A549 (cell line): ENCODE data around the gene NGB. TPM values are rescaled to one million over a fixed set of nuclear protein-coding genes. Genes with fewer than 3 reads are reported as not detected.

Source experiments
- ATAC-seq, 2 experiments: fragments of 200-7000 bp in 1 of 2; fragments of >200 bp in 1 of 2; cut with Nextera tagmentation in 1 of 2; cut with Tn5 transposase in 1 of 2; 3 replicates each; pipeline versions ENCODE4 v1.8.0 to v1.9.1; 2018 to 2020; ENCODE audit warnings: mild to moderate bottlenecking in 1 of 2, moderate library complexity in 1 of 2
- CTCF ChIA-PET: fragments of 300-600 bp; sonication (Branson Sonifier 250); formaldehyde crosslinking; extraction: SDS; loops from one replicate; lab custom pipeline; 2021; ENCODE audit warnings: antibody characterized with exemption, inconsistent platforms; lab: Yijun Ruan, JAX
- POLR2A ChIA-PET: fragments of 350-600 bp; formaldehyde crosslinking; extraction: SDS; loops from one replicate; lab custom pipeline; 2021; ENCODE audit warnings: antibody characterized with exemption, inconsistent platforms; lab: Yijun Ruan, JAX
- DNase-seq, 2 experiments: peaks; one replicate each; pipeline versions ENCODE4 v3.0.0 to v3.0.0-alpha.2; 2011 to 2016; ENCODE audit warnings: low read depth in 1 of 2, low spot score in 1 of 2
- FAIRE-seq: peaks from 2 replicates; lab custom pipeline; 2011; peaks lifted over from hg19 to GRCh38; lab: Jason Lieb, UNC
- H3K27ac ChIP-seq, 2 experiments: fragments of >200 bp; sonication (Bioruptor Twin); formaldehyde crosslinking; 3 replicates each; pipeline ENCODE4 v1.5.1; 2016 to 2017
- H3K4me1 ChIP-seq: fragments of >200 bp; sonication (Bioruptor Twin); formaldehyde crosslinking; 3 replicates; pipeline ENCODE4 v1.6.1; 2016
- H3K4me2 ChIP-seq: fragments of >200 bp; sonication (Bioruptor Twin); formaldehyde crosslinking; 3 replicates; pipeline ENCODE4 v1.6.1; 2016
- H3K4me3 ChIP-seq: fragments of >200 bp; sonication (Bioruptor Twin); formaldehyde crosslinking; 3 replicates; pipeline ENCODE4 v1.5.1; 2016
- H3K9me3 ChIP-seq: fragments of >200 bp; sonication (Bioruptor Twin); formaldehyde crosslinking; 3 replicates; pipeline ENCODE4 v1.6.1; 2016
- CBX2 ChIP-seq: fragments of 200-600 bp; sonication (generic); IDR thresholded peaks from 2 replicates; pipeline ENCODE4 v1.6.1; 2016; ENCODE audit warnings: low read depth, mild to moderate bottlenecking, borderline replicate concordance
- CEBPB ChIP-seq, 2 experiments: fragments of >200 bp in 1 of 2; sonication (Bioruptor Twin) in 1 of 2; formaldehyde crosslinking in 1 of 2; IDR thresholded peaks; 2 replicates each; pipeline ENCODE4 v1.6.1; 2012 to 2016
- EHF ChIP-seq: fragments of 250-450 bp; sonication (Bioruptor Pico); IDR thresholded peaks from 2 replicates; pipeline ENCODE4 v1.5.0; 2020; ENCODE audit warnings: mild to moderate bottlenecking
- EHMT2 ChIP-seq: fragments of 200-600 bp; sonication (generic); IDR thresholded peaks from 2 replicates; pipeline ENCODE4 v1.6.1; 2016; ENCODE audit warnings: antibody characterized with exemption, low read depth, mild to moderate bottlenecking, moderate library complexity
- ESRRA ChIP-seq: fragments of 150-350 bp; IDR thresholded peaks from 2 replicates; pipeline ENCODE4 v1.6.1; 2014; ENCODE audit warnings: mild to moderate bottlenecking, low read length, borderline replicate concordance
- GATA3 ChIP-seq: IDR thresholded peaks from 2 replicates; pipeline ENCODE4 v1.6.1; 2012; ENCODE audit warnings: borderline replicate concordance
- HEYL ChIP-seq: fragments of 250-450 bp; sonication (Bioruptor Pico); IDR thresholded peaks from 2 replicates; pipeline ENCODE4 v1.8.0; 2021; ENCODE audit warnings: mild to moderate bottlenecking, moderate library complexity
- HOXB5 ChIP-seq: fragments of 250-450 bp; sonication (Bioruptor Pico); IDR thresholded peaks from 2 replicates; pipeline ENCODE4 v1.5.0; 2020; ENCODE audit warnings: mild to moderate bottlenecking, moderate library complexity
- JUNB ChIP-seq: fragments of >200 bp; sonication (Bioruptor Twin); formaldehyde crosslinking; IDR thresholded peaks from 2 replicates; pipeline ENCODE4 v1.6.1; 2016
- KDM5A ChIP-seq: fragments of 200-600 bp; sonication (generic); IDR thresholded peaks from 2 replicates; pipeline ENCODE4 v1.6.1; 2016; ENCODE audit warnings: antibody characterized with exemption, mild to moderate bottlenecking
- MAZ ChIP-seq: fragments of 150-350 bp; IDR thresholded peaks from 2 replicates; pipeline ENCODE4 v1.6.1; 2014; ENCODE audit warnings: antibody characterized with exemption, low read depth, low read length, borderline replicate concordance
- MYC ChIP-seq: IDR thresholded peaks from 2 replicates; pipeline ENCODE4 v1.6.1; 2012; ENCODE audit warnings: mild to moderate bottlenecking, inconsistent platforms, low read length, improper control_type of control experiment, borderline replicate concordance
- NR3C1 ChIP-seq: fragments of >200 bp; sonication (Bioruptor Twin); formaldehyde crosslinking; IDR thresholded peaks from 3 replicates; pipeline ENCODE4 v1.6.1; 2017
- PHF8 ChIP-seq: fragments of 200-600 bp; sonication (generic); IDR thresholded peaks from 2 replicates; pipeline ENCODE4 v1.6.1; 2016; ENCODE audit warnings: low read depth, mild to moderate bottlenecking, antibody characterized with exemption, moderate library complexity, borderline replicate concordance
- RAD21 ChIP-seq, 2 experiments: fragments of >200 bp in 1 of 2; sonication (Bioruptor Twin) in 1 of 2; formaldehyde crosslinking in 1 of 2; IDR thresholded peaks in 1 of 2; conservative IDR thresholded peaks in 1 of 2; 2 replicates in 1 of 2; 3 replicates in 1 of 2; pipeline ENCODE4 v1.6.1; 2012 to 2018; ENCODE audit warnings: inconsistent platforms in 1 of 2
- RCOR1 ChIP-seq: fragments of 150-350 bp; IDR thresholded peaks from 2 replicates; pipeline ENCODE4 v1.6.1; 2014; ENCODE audit warnings: antibody characterized with exemption, low read length, low read depth
- RNF2 ChIP-seq: fragments of 200-600 bp; sonication (generic); IDR thresholded peaks from 2 replicates; pipeline ENCODE4 v1.6.1; 2016; ENCODE audit warnings: low read depth, mild to moderate bottlenecking, antibody characterized with exemption, moderate library complexity, borderline replicate concordance
- TP53 ChIP-seq: fragments of 250-450 bp; sonication (Bioruptor Pico); IDR thresholded peaks from 2 replicates; pipeline ENCODE4 v1.5.0; 2021; ENCODE audit warnings: mild to moderate bottlenecking, moderate library complexity
- ZFP36 ChIP-seq: fragments of 450-650 bp; IDR thresholded peaks from 2 replicates; pipeline ENCODE4 v1.6.1; 2014; ENCODE audit warnings: borderline replicate concordance; ENCODE audit not compliant: partially characterized antibody
- ZNF302 ChIP-seq: fragments of 250-450 bp; sonication (Bioruptor Pico); IDR thresholded peaks from 2 replicates; pipeline ENCODE4 v1.9.0; 2021; ENCODE audit warnings: inconsistent platforms, mild to moderate bottlenecking, moderate library complexity
- ZSCAN20 ChIP-seq: fragments of 250-450 bp; sonication (Bioruptor Pico); IDR thresholded peaks from 2 replicates; pipeline ENCODE4 v1.8.0; 2022; ENCODE audit warnings: mild to moderate bottlenecking, moderate library complexity
- WGBS: methylation state at CpG from one replicate; pipeline ENCODE4 v1.1.6; 2017; ENCODE audit errors: missing lambda C conversion rate; 5-methylcytosine and 5-hydroxymethylcytosine counted together
- polyA plus RNA-seq, 4 experiments: library from polyadenylated mRNA; depleted of rRNA in 3 of 4; stranded (reverse); fragments of >200 nt; fragmentation: RNase III in 1 of 4; extraction: RNeasy Plus Mini Kit Qiagen cat#74134 plus additional on column Dnase treatment in 1 of 4; gene quantifications; 2 replicates in 3 of 4; 3 replicates in 1 of 4; pipeline ENCODE4 v1.2.3, GENCODE V29; 2011 to 2017
- TF ChIP-seq, protein P1 (sequence below): IDR thresholded peaks from 2 replicates; pipeline ENCODE4 v1.6.1; 2012
- TF ChIP-seq, protein P2 (sequence below): fragments of >200 bp; sonication (Bioruptor Twin); formaldehyde crosslinking; IDR thresholded peaks from 3 replicates; pipeline ENCODE4 v1.6.1; 2016
- TF ChIP-seq, protein P3 (sequence below): fragments of 250-450 bp; sonication (Bioruptor Pico); IDR thresholded peaks from 2 replicates; pipeline ENCODE4 v1.5.0; 2021; ENCODE audit warnings: mild to moderate bottlenecking, moderate library complexity, borderline replicate concordance
- TF ChIP-seq, protein P4 (sequence below): fragments of >200 bp; sonication (Bioruptor Twin); formaldehyde crosslinking; IDR thresholded peaks from 3 replicates; pipeline ENCODE4 v1.5.1; 2016

NGB gene
- polyA plus RNA-seq, 2 of the 4 experiments (the other 2 are of a cell fraction) = not detected

DNA sequence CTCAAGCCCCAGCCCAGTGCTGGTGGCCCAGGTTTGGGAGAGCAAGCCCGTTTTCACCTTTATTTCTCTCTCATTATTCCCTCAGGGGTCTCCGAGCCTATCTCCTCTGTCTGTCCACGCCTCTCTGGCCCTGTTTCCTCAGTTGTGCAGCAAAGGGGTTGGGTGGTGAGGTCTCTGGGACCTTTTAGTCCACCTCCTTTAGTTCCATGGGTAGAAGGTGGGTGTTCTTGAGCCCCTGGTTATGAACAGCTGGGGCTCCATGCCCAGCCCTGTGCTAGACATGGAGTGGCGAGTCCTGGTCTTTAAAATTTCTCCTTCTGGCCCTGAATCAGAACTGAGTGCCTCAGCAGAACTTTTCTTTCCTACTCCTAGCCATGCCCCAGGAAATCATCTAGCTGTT is 1.3 kb upstream of the NGB start:
- FAIRE-seq (no peak), DNase-seq (no peak), ATAC-seq (no peak)
- Histone ChIP-seq H3K4me2 (no peak overlapping the region), H3K4me3 (no peak overlapping the region), H3K27ac (no peak overlapping the region), H3K4me1 (peaks cover 8% of the 10 kb centered on the region; the same call in 1 of the 3 replicates), H3K9me3 (0 out of 3 replicates have a peak, but pooled peaks cover 5% of the 10 kb centered on the region)
- WGBS = 68% methylated on average over 4 of the region's 4 CpGs
- CTCF ChIA-PET = interaction anchor here (0.8 to 1.3 kb wide), 7 partner anchors 11 to 120 kb away, joined by 3 read pairs; no protein-coding TSS in a partner anchor
- POLR2A ChIA-PET = no interaction called here
- TF ChIP-seq, protein P1, sequence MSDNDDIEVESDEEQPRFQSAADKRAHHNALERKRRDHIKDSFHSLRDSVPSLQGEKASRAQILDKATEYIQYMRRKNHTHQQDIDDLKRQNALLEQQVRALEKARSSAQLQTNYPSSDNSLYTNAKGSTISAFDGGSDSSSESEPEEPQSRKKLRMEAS = no peak
- TF ChIP-seq EHMT2 = no peak
- TF ChIP-seq, protein P2, sequence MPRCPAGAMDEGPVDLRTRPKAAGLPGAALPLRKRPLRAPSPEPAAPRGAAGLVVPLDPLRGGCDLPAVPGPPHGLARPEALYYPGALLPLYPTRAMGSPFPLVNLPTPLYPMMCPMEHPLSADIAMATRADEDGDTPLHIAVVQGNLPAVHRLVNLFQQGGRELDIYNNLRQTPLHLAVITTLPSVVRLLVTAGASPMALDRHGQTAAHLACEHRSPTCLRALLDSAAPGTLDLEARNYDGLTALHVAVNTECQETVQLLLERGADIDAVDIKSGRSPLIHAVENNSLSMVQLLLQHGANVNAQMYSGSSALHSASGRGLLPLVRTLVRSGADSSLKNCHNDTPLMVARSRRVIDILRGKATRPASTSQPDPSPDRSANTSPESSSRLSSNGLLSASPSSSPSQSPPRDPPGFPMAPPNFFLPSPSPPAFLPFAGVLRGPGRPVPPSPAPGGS = no peak
- TF ChIP-seq, protein P3, sequence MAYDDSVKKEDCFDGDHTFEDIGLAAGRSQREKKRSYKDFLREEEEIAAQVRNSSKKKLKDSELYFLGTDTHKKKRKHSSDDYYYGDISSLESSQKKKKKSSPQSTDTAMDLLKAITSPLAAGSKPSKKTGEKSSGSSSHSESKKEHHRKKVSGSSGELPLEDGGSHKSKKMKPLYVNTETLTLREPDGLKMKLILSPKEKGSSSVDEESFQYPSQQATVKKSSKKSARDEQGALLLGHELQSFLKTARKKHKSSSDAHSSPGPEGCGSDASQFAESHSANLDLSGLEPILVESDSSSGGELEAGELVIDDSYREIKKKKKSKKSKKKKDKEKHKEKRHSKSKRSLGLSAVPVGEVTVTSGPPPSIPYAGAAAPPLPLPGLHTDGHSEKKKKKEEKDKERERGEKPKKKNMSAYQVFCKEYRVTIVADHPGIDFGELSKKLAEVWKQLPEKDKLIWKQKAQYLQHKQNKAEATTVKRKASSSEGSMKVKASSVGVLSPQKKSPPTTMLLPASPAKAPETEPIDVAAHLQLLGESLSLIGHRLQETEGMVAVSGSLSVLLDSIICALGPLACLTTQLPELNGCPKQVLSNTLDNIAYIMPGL (CRISPR knock-in tag) = no peak
- TF ChIP-seq HOXB5 = no peak
- TF ChIP-seq RNF2 = no peak
- TF ChIP-seq EHF = no peak
- no peak for TF ChIP-seq KDM5A
- TF ChIP-seq CBX2 = no peak
- TF ChIP-seq MYC = no peak
- no peak for TF ChIP-seq MAZ
- TF ChIP-seq ESRRA = no peak

DNA sequence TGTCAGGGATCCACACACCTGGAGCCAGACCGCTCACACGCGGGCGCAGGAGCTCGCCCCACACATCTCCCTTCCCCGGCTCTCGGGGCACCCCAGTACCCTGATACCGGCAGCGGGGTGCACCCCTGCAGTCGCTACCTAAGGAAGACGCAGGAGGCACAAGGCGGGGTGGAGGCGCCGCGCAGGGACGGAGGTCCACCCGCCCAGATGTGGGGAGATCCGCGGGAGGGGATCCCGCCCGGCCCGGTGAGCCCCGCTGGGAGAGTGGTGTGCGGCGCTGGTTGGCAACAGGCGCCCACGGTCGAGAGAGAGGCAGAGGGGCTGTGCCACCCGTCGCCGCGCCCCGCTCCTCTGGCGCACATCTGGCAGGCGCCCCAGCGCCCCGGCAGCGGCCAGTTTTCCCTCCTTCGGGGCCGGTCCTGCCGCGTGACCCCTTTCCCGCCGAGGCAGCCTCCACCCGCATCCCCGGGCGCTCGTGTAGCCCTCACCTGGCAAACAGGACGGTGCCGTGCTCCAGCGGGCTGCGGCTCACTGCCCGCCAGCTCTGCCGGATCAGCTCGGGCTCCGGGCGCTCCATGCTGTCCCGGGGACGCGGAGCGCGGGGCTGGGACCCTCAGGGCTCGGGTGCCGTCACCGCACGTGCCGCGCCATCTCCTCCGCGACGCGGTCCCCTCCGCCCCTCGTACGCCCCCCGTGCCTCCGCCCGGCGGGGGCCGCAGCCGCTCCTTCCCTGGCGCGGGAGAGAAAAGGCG is 469 bp downstream of the NGB start:
- 29% methylated on average over 19 of the region's 84 CpGs for WGBS

More for the DNA sequence above, 469 bp downstream of the NGB start:
- FAIRE-seq (no peak), ATAC-seq (peak in 1 of 2 experiments; percentile 54; a peak in 3 of 6 replicates), DNase-seq (no peak)
- Histone ChIP-seq H3K4me1 (peaks cover 8% of the 10 kb centered on the region; the same call in 1 of the 3 replicates), H3K4me2 (peak overlapping the region; percentile 61), H3K4me3 (peak overlapping the region; percentile 24; the same call in 2 of the 3 replicates)
- CTCF ChIA-PET = interaction anchor here (1.0 to 1.5 kb wide), 2 partner anchors 13 to 58 kb away, joined by 3 to 4 read pairs; no protein-coding TSS in a partner anchor
- TF ChIP-seq TP53 (no peak), GATA3 (no peak), ZFP36 (no peak), ZNF302 (CRISPR knock-in tag) (no peak), JUNB (no peak), EHMT2 (no peak), ZSCAN20 (CRISPR knock-in tag) (no peak), RCOR1 (no peak), RAD21 (conservative IDR thresholded peaks at IDR 0.05 in 1 of 2, IDR thresholded peaks at IDR 0.05 in 1 of 2) (no peak), CEBPB (IDR thresholded peaks at IDR 0.05) (no peak), PHF8 (no peak), HEYL (no peak), NR3C1 (no peak), RNF2 (no peak)
- TF ChIP-seq, protein P4, sequence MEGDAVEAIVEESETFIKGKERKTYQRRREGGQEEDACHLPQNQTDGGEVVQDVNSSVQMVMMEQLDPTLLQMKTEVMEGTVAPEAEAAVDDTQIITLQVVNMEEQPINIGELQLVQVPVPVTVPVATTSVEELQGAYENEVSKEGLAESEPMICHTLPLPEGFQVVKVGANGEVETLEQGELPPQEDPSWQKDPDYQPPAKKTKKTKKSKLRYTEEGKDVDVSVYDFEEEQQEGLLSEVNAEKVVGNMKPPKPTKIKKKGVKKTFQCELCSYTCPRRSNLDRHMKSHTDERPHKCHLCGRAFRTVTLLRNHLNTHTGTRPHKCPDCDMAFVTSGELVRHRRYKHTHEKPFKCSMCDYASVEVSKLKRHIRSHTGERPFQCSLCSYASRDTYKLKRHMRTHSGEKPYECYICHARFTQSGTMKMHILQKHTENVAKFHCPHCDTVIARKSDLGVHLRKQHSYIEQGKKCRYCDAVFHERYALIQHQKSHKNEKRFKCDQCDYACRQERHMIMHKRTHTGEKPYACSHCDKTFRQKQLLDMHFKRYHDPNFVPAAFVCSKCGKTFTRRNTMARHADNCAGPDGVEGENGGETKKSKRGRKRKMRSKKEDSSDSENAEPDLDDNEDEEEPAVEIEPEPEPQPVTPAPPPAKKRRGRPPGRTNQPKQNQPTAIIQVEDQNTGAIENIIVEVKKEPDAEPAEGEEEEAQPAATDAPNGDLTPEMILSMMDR = no peak
- TF ChIP-seq, all 56 proteins: peak for 0
- POLR2A ChIA-PET = no interaction called here
- 0 out of 3 replicates have a peak, but pooled peaks cover 5% of the 10 kb centered on the region for H3K9me3 ChIP-seq
- H3K27ac ChIP-seq = no peak overlapping the region
